GM12878 (cell line): Measurements from ENCODE around the gene SNAI1. TPM values are rescaled to one million over a fixed set of nuclear protein-coding genes. Genes with fewer than 3 reads are reported as not detected.

Experiments used
- ETV6 ChIP-seq, 2 experiments: fragments of 450-650 bp in 1 of 2; IDR thresholded peaks in 1 of 2; conservative IDR thresholded peaks in 1 of 2; 2 replicates each; pipeline ENCODE4 v1.6.1; 2014; ENCODE audit warnings: antibody characterized with exemption in 1 of 2, borderline replicate concordance in 1 of 2, low read depth in 1 of 2, mild to moderate bottlenecking in 1 of 2, moderate library complexity in 1 of 2
- YY1 ChIP-seq: IDR thresholded peaks from 2 replicates; pipeline ENCODE4 v1.6.1; 2011; ENCODE audit warnings: low read depth, mild to moderate bottlenecking, low read length
- ZBTB4 ChIP-seq: fragments of 450-650 bp; formaldehyde crosslinking; IDR thresholded peaks from 2 replicates; pipeline ENCODE4 v1.4.0; 2022; ENCODE audit warnings: mild to moderate bottlenecking, moderate library complexity
- ZNF687 ChIP-seq: fragments of 450-650 bp; IDR thresholded peaks from 2 replicates; pipeline ENCODE4 v1.6.1; 2017; ENCODE audit warnings: mild to moderate bottlenecking, moderate library complexity
- polyA plus RNA-seq, 11 experiments: library from polyadenylated mRNA; depleted of rRNA in 4 of 11; unstranded in 6 of 11; stranded (reverse) in 5 of 11; fragments of >200 nt; fragmentation: Nextera tagmentation in 4 of 11; fragmentation: Illumina TruSeq in 1 of 11; extraction: Ambion mirVana in 4 of 11; extraction: Trizol in 1 of 11; gene quantifications; 1 replicate in 1 of 11; 2 replicates in 10 of 11; pipeline versions ENCODE4 v1.2.1 to v1.2.3, GENCODE V29; 2011 to 2016; ENCODE audit warnings: inconsistent platforms in 2 of 11, missing spikeins in 2 of 11, low read depth in 1 of 11
- total RNA-seq, 4 experiments: library from RNA; depleted of rRNA in 3 of 4; stranded (reverse); fragments of >200 nt in 3 of 4; fragmentation: Illumina TruSeq in 1 of 4; extraction: Trizol in 1 of 4; gene quantifications; 2 replicates each; pipeline versions ENCODE4 v1.2.1 to v1.2.3, GENCODE V29; 2013 to 2021
- TF ChIP-seq, protein P1 (sequence below): IDR thresholded peaks from 2 replicates; pipeline ENCODE4 v1.6.1; 2012; ENCODE audit warnings: mild to moderate bottlenecking, low read depth, low read length
- TF ChIP-seq, protein P2 (sequence below): fragments of 450-650 bp; IDR thresholded peaks from 2 replicates; pipeline ENCODE4 v1.6.1; 2016; ENCODE audit warnings: mild to moderate bottlenecking, moderate library complexity, borderline replicate concordance

The SNAI1 gene
- total and polyA plus RNA-seq, 10 of the 15 experiments (the other 5 are each of a cell fraction or from before 2014, with no cell fraction given) = 0.11 to 0.79 (median 0.24) TPM; not detected in 2

GRCh38 chr20:49936153-49937026, 46.4 kb upstream of the SNAI1 start, which contains the start of gene RNF114 (continued):
- peak; percentile 98 for TF ChIP-seq YY1
- TF ChIP-seq ZNF687 = 0 out of 2 replicates have a peak, but pooled peaks have one; percentile 51
- TF ChIP-seq, protein P1, sequence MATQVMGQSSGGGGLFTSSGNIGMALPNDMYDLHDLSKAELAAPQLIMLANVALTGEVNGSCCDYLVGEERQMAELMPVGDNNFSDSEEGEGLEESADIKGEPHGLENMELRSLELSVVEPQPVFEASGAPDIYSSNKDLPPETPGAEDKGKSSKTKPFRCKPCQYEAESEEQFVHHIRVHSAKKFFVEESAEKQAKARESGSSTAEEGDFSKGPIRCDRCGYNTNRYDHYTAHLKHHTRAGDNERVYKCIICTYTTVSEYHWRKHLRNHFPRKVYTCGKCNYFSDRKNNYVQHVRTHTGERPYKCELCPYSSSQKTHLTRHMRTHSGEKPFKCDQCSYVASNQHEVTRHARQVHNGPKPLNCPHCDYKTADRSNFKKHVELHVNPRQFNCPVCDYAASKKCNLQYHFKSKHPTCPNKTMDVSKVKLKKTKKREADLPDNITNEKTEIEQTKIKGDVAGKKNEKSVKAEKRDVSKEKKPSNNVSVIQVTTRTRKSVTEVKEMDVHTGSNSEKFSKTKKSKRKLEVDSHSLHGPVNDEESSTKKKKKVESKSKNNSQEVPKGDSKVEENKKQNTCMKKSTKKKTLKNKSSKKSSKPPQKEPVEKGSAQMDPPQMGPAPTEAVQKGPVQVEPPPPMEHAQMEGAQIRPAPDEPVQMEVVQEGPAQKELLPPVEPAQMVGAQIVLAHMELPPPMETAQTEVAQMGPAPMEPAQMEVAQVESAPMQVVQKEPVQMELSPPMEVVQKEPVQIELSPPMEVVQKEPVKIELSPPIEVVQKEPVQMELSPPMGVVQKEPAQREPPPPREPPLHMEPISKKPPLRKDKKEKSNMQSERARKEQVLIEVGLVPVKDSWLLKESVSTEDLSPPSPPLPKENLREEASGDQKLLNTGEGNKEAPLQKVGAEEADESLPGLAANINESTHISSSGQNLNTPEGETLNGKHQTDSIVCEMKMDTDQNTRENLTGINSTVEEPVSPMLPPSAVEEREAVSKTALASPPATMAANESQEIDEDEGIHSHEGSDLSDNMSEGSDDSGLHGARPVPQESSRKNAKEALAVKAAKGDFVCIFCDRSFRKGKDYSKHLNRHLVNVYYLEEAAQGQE = no peak
- TF ChIP-seq, protein P2, sequence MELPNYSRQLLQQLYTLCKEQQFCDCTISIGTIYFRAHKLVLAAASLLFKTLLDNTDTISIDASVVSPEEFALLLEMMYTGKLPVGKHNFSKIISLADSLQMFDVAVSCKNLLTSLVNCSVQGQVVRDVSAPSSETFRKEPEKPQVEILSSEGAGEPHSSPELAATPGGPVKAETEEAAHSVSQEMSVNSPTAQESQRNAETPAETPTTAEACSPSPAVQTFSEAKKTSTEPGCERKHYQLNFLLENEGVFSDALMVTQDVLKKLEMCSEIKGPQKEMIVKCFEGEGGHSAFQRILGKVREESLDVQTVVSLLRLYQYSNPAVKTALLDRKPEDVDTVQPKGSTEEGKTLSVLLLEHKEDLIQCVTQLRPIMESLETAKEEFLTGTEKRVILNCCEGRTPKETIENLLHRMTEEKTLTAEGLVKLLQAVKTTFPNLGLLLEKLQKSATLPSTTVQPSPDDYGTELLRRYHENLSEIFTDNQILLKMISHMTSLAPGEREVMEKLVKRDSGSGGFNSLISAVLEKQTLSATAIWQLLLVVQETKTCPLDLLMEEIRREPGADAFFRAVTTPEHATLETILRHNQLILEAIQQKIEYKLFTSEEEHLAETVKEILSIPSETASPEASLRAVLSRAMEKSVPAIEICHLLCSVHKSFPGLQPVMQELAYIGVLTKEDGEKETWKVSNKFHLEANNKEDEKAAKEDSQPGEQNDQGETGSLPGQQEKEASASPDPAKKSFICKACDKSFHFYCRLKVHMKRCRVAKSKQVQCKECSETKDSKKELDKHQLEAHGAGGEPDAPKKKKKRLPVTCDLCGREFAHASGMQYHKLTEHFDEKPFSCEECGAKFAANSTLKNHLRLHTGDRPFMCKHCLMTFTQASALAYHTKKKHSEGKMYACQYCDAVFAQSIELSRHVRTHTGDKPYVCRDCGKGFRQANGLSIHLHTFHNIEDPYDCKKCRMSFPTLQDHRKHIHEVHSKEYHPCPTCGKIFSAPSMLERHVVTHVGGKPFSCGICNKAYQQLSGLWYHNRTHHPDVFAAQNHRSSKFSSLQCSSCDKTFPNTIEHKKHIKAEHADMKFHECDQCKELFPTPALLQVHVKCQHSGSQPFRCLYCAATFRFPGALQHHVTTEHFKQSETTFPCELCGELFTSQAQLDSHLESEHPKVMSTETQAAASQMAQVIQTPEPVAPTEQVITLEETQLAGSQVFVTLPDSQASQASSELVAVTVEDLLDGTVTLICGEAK = no peak
- no peak for TF ChIP-seq ETV6 (conservative IDR thresholded peaks at IDR 0.05 in 1 of 2, IDR thresholded peaks at IDR 0.05 in 1 of 2; ENCODE audit: borderline replicate concordance in 1 of 2, low read depth in 1 of 2)
- TF ChIP-seq ZBTB4 (CRISPR knock-in tag) = no peak
- TF ChIP-seq, all 136 proteins: peak for 36
